ENCODE results near the gene EHD4.

DNA sequence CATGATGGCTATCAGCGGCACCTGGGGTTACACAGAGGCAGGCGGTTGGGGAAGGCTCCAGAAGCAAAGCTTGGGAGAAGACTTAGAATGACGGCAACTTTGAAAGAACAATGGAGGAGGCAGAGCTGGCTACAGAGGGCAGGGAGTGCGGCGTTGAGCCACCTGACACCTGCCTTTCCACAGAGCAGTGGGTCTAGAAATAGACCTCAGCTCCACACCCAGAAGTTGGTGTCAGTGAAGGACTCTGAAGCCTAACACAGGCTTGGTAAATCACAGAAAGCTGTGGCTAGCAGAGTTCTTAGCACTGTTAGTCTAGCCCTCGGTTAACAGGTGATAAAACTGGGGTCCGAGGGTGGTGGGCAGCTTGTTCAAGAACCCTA, 23.1 kb upstream of the EHD4 start:
- TF ChIP-seq, protein P1, sequence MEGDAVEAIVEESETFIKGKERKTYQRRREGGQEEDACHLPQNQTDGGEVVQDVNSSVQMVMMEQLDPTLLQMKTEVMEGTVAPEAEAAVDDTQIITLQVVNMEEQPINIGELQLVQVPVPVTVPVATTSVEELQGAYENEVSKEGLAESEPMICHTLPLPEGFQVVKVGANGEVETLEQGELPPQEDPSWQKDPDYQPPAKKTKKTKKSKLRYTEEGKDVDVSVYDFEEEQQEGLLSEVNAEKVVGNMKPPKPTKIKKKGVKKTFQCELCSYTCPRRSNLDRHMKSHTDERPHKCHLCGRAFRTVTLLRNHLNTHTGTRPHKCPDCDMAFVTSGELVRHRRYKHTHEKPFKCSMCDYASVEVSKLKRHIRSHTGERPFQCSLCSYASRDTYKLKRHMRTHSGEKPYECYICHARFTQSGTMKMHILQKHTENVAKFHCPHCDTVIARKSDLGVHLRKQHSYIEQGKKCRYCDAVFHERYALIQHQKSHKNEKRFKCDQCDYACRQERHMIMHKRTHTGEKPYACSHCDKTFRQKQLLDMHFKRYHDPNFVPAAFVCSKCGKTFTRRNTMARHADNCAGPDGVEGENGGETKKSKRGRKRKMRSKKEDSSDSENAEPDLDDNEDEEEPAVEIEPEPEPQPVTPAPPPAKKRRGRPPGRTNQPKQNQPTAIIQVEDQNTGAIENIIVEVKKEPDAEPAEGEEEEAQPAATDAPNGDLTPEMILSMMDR (IDR thresholded peaks at IDR 0.05), result no peak
- no peak for TF ChIP-seq POLR2A (IDR thresholded peaks at IDR 0.05)
